Chondrocyte (in vitro differentiated cells): Measurements from ENCODE around the gene DOCK8. TPM values are rescaled to one million over a fixed set of nuclear protein-coding genes. Genes with fewer than 3 reads are reported as not detected.
A peak's percentile ranks its signal among the peaks of the same experiment; 100 is the strongest.
"Not testable (repeated sequence)": the region's sequence is repeated elsewhere in the genome, so short reads cannot be mapped to it uniquely, and the experiment has no call there.

Experiments
- DNase-seq: peaks from one replicate; pipeline ENCODE4 v3.0.0; 2021; ENCODE audit warnings: mixed read lengths, low spot score
- H3K27ac Mint-ChIP-seq: one replicate; pipeline ENCODE4 v1.8.0; 2021; ENCODE audit warnings: mild to moderate bottlenecking, moderate library complexity, mixed read lengths; ENCODE audit not compliant: unreplicated experiment
- H3K27me3 Mint-ChIP-seq: 2 replicates; pipeline ENCODE4 v1.8.0; 2021; ENCODE audit warnings: low read depth, mixed read lengths
- H3K36me3 Mint-ChIP-seq: 2 replicates; pipeline ENCODE4 v1.8.0; 2021; ENCODE audit warnings: low read depth, mixed read lengths
- H3K4me1 Mint-ChIP-seq: 2 replicates; pipeline ENCODE4 v1.8.0; 2021; ENCODE audit warnings: low read depth, mild to moderate bottlenecking, mixed read lengths
- H3K4me3 Mint-ChIP-seq: one replicate; pipeline ENCODE4 v1.8.0; 2021; ENCODE audit warnings: mild to moderate bottlenecking, moderate library complexity, mixed read lengths; ENCODE audit not compliant: unreplicated experiment
- H3K9me3 Mint-ChIP-seq: 2 replicates; pipeline ENCODE4 v1.8.0; 2021; ENCODE audit warnings: low read depth, mixed read lengths
- CTCF ChIP-seq: fragments of 200-600 bp; sonication (generic); IDR thresholded peaks from 2 replicates; pipeline ENCODE4 v1.5.0; 2021; ENCODE audit warnings: antibody characterized with exemption, mild to moderate bottlenecking, moderate library complexity
- long read RNA-seq: library from polyadenylated mRNA; stranded (forward); transcript quantifications from one replicate; pipeline ENCODE4 v2.0.0, GENCODE V29; 2021
- total RNA-seq: library from RNA; stranded (reverse); gene quantifications from 3 replicates; pipeline ENCODE4 v1.2.1, GENCODE V29; 2021

Gene DOCK8
- total RNA-seq = 0.17 TPM in 1 of 3 replicates, not detected in the others
- long read RNA-seq = 0 reads

DNA sequence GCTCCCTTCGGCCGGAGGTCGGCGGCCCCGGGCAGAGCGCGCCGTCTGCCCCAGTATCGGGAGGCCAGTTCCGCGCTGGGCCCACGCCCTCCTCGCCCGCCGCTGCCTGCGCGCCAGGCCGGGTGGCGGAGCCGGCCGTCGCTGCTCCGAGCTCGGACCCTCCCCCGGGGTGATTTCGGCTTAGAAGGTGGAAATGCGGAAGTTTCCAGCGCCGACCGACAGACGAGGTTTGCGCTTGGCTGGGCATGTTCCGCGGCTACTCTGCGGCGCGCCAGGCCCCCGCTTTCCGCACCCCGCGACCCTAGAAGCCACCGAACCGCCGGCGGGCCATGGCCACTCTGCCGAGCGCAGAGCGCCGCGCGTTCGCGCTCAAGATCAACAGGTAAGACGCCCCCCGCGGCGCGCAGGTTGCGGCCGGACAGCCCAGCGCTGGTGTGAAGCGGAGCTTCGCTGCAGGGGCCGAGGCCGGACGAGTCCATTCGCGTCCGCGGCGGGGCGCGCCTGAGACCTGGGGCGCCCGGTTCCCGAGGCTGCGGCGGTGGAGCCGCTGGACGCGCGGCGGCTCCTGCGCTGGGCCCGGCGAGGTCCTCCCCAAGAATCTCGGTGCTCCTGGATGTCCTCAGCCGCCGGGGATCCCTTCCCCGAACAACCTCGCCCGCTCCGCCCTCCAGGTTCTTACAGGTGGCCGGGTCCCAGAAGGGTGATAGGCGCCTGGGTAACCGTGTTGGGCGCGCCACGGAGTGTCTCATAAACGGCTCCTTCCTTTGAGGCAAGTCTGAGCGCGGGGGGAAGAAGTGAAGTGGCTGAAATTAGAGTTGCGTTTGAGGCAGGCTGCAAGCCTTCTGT lies at the start of gene DOCK8:
Gene DOCK8, plus strand, starts transcription at position 218 of the 846 bp plus-strand sequence. Its CDS starts 112 bp downstream, at position 330.
- peak; percentile 61 for TF ChIP-seq CTCF
- no peaks in the 10 kb centered on the region for H3K36me3 Mint-ChIP-seq
- no peaks in the 10 kb centered on the region for H3K4me1 Mint-ChIP-seq
- no peak within 1 kb of the TSS for H3K27ac Mint-ChIP-seq
- peaks cover 36% of the 10 kb centered on the region for H3K27me3 Mint-ChIP-seq
- no peaks in the 10 kb centered on the region for H3K9me3 Mint-ChIP-seq
- peak within 1 kb of the TSS; percentile 63 for H3K4me3 Mint-ChIP-seq
- no peak for DNase-seq

GRCh38 chr9:169757-170156 lies 44.9 kb upstream of the DOCK8 start:
- not testable (repeated sequence) for H3K27ac Mint-ChIP-seq, H3K4me3 Mint-ChIP-seq, H3K9me3 Mint-ChIP-seq, H3K36me3 Mint-ChIP-seq, H3K27me3 Mint-ChIP-seq, H3K4me1 Mint-ChIP-seq, DNase-seq

- H3K36me3 Mint-ChIP-seq, H3K4me1 Mint-ChIP-seq, H3K27me3 Mint-ChIP-seq, H3K9me3 Mint-ChIP-seq, DNase-seq: not testable (repeated sequence)
- Mint-ChIP-seq H3K27ac (peak overlapping the region; percentile 45), H3K4me3 (peak overlapping the region; percentile 72)
Observed at GRCh38 chr9:178140-178825, 36.4 kb upstream of the DOCK8 start.

- DNase-seq, H3K4me1 Mint-ChIP-seq, H3K27me3 Mint-ChIP-seq, H3K36me3 Mint-ChIP-seq, H3K9me3 Mint-ChIP-seq: not testable (repeated sequence)
- Mint-ChIP-seq H3K27ac (peak within 1 kb of the TSS; percentile 45), H3K4me3 (peak within 1 kb of the TSS; percentile 72)
Observed at GRCh38 chr9:178970-179383, 35.7 kb upstream of the DOCK8 start, which contains the start of gene ZNG1A. TSS of gene ZNG1A (minus strand) at chr9:179056. CDS start at chr9:178969, 87 bp downstream.

GRCh38 chr9:199601-200000 lies 15.1 kb upstream of the DOCK8 start:
- DNase-seq, H3K36me3 Mint-ChIP-seq, H3K27me3 Mint-ChIP-seq, H3K27ac Mint-ChIP-seq, H3K4me3 Mint-ChIP-seq, H3K4me1 Mint-ChIP-seq, H3K9me3 Mint-ChIP-seq: not testable (repeated sequence)

DNA sequence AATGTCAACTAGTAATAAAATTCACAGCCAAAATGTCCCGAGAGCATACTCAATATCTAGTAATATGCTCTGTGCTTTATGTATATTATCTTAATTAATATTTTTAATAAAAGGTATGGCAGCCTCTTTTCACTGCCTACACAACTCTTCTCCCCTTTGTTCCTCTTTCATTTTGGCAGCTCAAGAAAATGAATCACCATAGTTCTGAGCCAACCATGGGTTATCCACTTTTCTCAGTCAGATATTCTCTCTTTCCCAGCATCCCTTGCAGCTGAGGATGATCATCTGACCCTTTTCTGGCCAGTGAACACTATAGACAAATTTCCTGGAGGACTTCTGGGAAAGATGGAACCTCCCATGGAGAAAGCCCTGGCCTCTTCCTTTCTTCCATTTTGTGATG lies 8.2 kb upstream of the DOCK8 start:
- H3K36me3 Mint-ChIP-seq = no peaks in the 10 kb centered on the region

More for the DNA sequence above, 8.2 kb upstream of the DOCK8 start:
- Mint-ChIP-seq H3K27me3 (peaks cover 24% of the 10 kb centered on the region), H3K4me3 (no peak overlapping the region), H3K27ac (no peak overlapping the region), H3K4me1 (no peaks in the 10 kb centered on the region), H3K9me3 (no peaks in the 10 kb centered on the region)
- no peak for TF ChIP-seq CTCF
- no peak for DNase-seq
